Stimulated activated CD4-positive, alpha-beta T cell treated with anti-CD3 and anti-CD28 coated beads, Interleukin-15, amount 100 ng/mL, for 1 hour (primary cell): ENCODE results near the gene CAP1.
"Not testable (repeated sequence)": the region's sequence is repeated elsewhere in the genome, so short reads cannot be mapped to it uniquely, and the experiment has no call there.

Experiments used
- DNase-seq, 2 donors: peaks; one replicate each; pipeline ENCODE4 v3.0.0-alpha.2; 2020; ENCODE audit warnings: low read depth in 1 of 2, low spot score in 1 of 2

Gene CAP1, protein sequence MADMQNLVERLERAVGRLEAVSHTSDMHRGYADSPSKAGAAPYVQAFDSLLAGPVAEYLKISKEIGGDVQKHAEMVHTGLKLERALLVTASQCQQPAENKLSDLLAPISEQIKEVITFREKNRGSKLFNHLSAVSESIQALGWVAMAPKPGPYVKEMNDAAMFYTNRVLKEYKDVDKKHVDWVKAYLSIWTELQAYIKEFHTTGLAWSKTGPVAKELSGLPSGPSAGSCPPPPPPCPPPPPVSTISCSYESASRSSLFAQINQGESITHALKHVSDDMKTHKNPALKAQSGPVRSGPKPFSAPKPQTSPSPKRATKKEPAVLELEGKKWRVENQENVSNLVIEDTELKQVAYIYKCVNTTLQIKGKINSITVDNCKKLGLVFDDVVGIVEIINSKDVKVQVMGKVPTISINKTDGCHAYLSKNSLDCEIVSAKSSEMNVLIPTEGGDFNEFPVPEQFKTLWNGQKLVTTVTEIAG

DNA sequence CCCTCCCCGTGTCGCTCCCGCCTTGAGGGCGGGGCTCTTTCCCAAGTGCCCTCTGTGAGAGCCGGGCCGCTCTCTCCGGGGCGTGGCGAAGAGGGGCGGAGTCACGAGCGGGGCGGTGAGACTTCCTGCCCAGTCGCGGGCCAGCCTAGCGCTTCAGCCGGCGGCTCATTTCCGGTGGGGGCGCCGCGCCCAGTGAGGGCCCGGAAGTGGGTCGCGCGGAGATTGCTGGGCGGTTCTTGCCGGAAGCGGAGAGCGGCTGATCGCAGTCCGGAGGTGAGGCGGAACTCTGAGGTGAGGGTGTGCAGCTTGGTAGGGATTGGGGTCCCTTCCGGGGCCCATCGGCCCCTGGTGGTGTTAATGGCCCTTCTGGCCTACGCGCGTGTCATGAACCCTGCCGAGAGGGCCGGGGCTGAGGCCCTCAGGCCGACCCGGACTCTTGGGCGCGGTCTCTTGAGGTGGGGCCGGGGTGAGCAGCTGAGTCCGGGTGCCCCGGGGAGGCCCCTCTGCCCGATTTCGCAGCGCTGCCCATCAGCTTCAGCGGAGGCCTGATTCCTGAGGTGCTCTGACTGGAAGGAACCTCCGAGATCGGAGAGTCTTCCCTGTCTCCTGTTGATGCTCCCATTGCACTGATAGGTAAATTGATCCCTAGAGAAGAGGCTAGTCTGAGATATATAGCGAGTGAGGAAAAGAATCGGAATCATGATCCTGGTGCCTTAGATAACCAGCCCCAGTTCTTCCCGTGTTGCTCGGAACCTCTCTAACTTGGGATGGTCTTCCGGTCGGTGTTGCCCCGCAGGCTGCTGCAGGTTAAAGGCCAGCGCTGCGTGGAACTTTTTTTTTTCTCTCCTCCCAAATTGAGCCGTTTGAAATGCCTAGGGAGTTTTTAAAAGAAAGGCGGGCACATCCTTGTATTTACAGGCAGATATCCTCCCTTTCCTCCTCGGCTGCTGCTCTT, at the start of gene CAP1:
TSS of gene CAP1 (plus strand) at position 219 of the 955 bp plus-strand sequence. CDS start 18,618 bp downstream, outside the sequence.
- DNase-seq, result peak; percentile 100

DNA sequence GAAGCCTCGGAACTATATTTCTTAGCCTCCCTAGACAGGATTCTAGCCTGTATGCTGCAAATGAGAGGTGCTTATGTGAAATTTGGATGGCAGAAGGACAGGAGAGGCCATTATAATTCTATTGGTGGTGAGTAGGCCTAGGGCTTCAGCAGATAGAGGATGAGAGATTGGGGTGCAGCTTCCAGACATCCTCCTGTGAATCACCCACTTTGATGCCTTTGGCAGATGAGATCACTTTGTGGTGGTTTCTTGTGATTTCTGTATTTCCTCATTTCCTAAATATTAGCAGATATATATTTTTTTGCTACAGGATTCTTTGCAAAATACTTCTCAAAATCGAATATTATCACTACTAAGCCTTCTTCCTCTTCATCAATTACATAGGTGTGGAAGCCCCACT, 48.3 kb upstream of the CAP1 start:
- DNase-seq, result no peak

- DNase-seq, result no peak
Observed at GRCh38 chr1:39992888-39993287, 47.6 kb upstream of the CAP1 start.

DNA sequence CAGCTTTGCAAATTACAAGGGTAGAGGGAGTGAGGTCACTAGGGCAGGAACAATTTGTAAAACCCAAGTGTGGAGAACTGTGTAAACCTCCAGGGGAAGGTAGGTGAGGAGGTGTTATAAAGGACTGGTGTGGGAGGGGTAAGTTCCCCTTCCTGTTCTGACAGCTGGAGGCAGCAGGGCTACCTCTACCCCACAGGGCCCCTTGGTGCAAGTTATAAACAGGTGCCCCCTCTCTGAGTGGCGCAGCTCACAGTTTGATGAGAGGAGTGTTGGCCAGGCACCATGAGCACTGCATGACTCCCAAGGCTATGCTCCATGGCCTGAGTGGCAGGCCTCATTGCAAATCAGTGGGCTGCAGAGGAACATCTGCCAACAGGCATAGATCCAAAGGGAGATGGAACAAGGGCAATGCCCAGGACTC, 44.5 kb upstream of the CAP1 start:
- DNase-seq, result no peak

DNA sequence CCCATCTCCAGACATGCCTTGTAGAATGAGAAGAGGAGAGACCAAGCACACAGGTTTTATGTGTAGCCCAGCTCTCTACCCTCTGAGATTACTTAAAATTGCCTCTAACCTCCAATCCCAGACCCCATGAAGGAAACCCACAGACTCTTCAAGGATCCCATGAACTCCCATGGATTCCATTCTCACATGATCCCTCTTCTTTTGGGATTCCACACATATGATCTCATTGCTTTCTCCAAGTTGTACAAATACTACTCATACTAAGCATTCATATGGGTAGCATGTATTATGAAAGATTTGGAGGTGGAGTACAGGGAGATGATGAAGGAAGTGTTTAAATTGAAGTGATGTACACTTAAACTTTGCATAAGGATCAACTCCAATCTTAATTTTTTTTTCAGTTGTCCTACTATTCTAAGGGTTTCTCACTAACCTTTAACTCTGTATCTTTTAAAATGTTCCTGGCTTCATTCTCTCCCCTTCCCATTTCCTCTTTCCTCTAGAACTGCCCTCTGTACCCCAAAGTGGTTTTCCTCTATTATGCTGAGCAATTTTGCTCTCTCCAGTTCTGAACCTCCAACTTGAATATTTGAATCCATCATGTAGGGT, 44.0 kb upstream of the CAP1 start:
- DNase-seq, result no peak

DNA sequence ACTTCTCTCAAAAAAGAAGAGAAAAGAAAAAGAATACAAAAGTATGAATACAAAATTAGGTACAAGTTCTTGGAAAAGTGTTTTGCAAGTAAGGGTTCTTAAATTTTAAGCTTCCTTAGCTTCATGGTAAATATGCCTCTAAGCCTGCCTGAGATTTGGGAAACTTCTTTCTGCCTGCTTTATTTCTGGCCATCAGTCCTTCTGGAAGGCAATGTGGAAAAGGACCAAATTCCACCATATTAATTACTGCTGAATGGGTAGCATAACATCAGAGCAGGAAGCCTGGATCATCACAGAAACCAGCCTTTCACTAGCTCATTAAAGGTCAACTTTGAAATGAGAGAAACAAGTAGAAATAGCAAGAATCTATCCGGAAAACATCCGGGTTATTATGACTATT, 39.1 kb upstream of the CAP1 start:
- DNase-seq, result no peak

DNA sequence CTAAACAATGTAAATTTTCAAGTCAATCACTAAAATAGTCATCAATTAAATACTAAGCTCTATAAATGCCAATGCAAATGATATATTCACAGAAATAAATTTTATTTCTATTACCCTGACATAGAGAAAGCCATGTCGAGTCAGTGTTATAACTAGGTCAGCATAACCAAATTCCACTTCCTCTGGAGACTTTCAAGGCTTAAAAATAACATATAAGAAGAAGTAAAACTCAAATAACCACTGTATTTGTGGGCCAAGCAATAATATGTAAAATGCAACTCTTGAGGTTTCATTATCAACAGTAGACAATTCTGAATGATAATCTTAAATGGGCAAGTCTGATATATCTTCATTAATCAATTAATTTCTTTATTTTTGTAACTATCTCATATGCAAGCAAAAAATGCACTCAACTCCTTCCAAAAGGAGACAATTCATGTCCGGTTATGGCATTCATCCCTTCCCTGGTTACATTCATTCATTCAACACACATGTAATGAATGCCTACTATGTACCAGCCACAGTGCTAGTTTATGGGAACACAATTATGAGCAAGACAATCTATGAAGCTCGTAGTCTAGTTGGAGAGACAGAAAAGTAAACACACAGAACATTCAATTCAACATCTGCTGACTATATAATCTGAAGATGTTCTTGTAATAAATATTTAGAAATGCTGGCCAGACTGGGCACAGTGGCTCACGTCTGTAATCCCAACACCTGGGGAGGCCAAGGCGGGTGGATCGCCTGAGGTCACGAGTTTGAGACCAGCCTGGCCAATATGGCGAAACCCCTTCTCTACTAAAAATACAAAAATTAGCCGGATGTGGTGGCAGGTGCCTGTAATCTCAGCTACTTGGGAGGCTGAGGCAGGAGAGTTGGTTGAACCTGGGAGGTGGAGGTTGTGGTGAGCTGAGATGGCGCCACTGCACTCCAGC, 37.1 kb upstream of the CAP1 start:
- no peak for DNase-seq

DNA sequence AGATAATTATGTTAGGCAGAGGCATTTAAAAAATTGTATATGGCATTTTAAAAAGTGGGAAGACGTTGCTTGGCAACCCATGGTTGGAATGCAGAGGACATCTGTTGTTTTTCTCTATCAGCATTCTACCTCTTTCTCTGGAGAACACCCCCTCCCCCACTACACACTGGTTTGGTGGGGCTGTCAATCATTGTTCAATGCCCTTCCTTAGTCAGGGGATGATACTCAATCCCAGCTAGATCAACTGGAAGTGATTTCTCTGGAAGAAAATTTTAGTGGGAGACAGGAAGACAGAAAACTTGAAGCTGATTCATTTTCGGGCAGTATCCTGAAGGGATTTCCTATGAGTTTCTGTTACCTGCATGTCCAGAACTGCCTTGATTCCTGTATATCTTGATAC, 35.7 kb upstream of the CAP1 start:
- DNase-seq, result no peak

- DNase-seq, result not testable (repeated sequence)
Observed at GRCh38 chr1:40007481-40008034, 33.0 kb upstream of the CAP1 start.

GRCh38 chr1:40011198-40011597, 29.3 kb upstream of the CAP1 start:
- DNase-seq, result no peak

DNA sequence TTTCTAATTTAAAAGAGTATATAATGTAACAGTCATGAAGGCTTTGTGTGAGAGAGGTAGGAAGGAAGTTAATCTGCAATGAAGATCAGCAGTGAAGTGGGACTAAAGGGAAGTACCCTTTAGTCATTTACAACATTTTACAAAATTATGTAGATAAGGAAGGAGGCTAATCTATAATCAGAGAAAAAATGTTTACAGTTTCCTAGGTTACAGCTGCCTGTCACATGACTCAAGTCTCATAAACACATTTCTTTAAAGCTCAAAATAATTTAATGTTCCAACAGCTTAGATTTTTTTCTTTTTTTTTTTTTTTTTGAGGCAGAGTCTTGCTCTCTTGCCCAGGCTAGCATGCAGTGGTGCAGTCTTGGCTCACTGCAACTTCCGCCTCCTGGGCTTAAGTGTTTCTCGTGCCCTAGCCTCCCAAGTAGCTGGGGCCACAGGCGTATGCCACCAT, 26.2 kb upstream of the CAP1 start:
- no peak for DNase-seq

GRCh38 chr1:40014812-40015594, 25.5 kb upstream of the CAP1 start:
- DNase-seq, result no peak

- no peak for DNase-seq
Observed at GRCh38 chr1:40017951-40018575, 22.5 kb upstream of the CAP1 start.

- DNase-seq, result no peak
Observed at GRCh38 chr1:40020447-40021085, 20.0 kb upstream of the CAP1 start.

- DNase-seq, result no peak
Observed at GRCh38 chr1:40023379-40023944, 17.1 kb upstream of the CAP1 start.

DNA sequence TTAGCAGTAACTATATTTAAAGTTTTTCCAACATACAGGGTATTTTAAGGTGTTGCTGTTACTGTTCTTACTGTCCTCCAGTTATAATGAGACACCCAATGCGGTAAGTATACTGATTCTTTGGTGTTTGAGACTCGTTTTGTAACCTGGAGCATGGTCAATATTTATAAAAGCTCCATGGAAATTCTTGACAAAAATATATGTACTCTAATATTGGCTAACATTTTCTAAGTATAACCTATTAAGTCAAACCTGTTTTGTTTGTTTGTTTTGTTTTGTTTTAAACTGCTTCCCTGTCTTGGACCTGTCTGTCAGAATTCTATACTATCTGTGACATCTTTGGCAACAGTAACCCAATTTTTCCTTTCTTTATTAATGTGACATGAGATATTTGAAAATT, 15.9 kb upstream of the CAP1 start:
- no peak for DNase-seq

- DNase-seq, result no peak
Observed at GRCh38 chr1:40027647-40028046, 12.9 kb upstream of the CAP1 start.

GRCh38 chr1:40029608-40030007, 10.9 kb upstream of the CAP1 start:
- no peak for DNase-seq
